Measurements from ENCODE around the gene SLIRP.
"Not testable (repeated sequence)": the region's sequence is repeated elsewhere in the genome, so short reads cannot be mapped to it uniquely, and the experiment has no call there.

Gene SLIRP

DNA sequence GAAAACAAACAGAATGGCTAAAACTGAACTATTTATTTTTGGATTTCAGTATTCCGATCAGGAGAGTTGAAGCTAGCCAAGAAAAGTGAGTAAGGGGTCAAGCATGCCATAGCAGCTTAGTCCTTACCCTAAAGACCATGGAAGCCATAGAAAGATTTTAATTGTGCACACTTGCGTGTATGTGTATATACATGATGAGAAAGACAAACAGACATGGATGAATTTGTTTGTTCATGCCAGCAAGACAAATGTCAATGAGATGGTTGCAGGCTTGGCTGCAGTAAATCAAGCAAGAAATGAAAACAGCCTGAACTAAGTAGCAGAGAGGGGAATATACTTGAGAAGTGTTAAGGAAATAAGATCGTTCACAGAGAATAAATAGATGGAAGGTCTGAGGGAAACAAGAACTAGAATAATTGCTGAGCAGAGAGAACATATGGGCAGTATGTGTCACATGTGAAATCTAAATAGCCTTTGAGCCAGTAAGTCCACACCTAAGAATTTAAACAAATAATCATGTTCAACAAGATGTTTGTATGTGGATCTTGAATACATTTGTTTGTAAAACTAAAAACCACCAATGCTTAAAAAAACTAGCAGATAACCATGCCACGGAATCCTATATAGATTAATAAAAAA, 38.3 kb downstream of the SLIRP start:
- no peak for DNase-seq (ENCODE audit: low spot score)

DNA sequence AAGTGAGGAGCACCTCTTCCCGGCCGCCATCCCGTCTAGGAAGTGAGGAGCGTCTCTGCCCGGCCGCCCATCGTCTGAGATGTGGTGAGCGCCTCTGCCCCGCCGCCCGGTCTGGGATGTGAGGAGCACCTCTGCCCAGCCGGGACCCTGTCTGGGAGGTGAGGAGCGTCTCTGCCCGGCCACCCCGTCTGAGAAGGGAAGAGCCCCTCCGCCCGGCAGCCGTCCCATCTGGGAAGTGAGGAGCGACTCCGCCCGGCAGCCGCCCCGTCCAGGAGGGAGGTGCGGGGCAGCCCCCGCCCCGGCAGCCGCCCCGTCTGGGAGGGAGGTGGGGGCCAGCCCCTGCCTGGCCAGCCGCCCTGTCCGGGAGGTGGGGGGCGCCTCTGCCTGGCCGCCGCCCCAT, 39.5 kb downstream of the SLIRP start:
- not testable (repeated sequence) for DNase-seq (ENCODE audit: low spot score)

DNA sequence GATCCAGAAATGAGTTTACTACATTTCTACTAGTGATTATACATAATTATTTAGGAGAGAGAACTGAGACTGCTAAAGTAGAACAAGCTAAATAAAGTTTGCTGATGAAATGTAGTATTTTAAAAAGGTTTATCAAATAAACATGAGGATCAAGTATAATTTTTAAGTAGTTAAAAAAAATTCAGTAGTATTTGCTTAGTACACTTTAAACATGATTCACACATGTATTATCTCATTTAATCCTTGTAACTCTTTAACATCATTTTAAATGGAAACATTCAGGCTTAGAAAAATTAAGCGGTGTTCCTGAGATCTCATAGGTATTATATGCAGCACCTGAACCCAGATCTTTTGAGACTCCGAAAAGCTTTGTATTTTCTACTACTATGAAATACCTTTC, 44.4 kb downstream of the SLIRP start:
- no peak for DNase-seq (ENCODE audit: low spot score)

DNA sequence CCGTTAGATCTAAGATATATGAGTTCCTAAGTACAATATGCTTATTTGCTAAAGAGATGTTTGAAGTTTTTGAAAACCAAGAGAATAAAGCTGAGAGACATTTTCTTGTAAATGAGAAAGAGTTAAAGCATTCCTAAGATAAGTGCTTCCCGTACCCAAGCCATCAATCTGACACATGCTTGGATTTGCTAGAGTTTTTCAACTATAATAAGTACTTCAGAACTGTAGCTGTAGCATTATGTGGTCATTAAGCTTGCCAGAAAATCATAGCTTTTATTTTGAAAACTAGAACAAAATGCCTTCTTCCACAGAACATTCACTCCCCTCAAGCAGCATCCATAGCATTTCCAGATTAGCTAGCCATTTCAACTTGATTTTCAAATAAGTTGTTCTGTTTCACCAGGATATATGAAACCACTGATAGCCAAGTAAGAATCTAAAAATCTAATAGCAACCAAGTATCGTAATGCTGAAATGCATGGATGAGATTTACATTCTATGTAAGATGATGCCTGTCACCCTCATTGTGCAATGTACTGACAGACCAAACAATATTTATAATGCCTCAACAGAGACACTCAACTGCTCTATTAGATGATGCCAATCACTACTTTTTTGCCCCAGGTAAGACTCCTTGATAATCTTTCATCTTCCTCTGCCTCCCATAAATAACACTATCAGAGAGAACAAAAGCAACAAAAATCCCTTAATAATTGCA, 45.1 kb downstream of the SLIRP start:
- DNase-seq (ENCODE audit: low spot score): no peak

DNA sequence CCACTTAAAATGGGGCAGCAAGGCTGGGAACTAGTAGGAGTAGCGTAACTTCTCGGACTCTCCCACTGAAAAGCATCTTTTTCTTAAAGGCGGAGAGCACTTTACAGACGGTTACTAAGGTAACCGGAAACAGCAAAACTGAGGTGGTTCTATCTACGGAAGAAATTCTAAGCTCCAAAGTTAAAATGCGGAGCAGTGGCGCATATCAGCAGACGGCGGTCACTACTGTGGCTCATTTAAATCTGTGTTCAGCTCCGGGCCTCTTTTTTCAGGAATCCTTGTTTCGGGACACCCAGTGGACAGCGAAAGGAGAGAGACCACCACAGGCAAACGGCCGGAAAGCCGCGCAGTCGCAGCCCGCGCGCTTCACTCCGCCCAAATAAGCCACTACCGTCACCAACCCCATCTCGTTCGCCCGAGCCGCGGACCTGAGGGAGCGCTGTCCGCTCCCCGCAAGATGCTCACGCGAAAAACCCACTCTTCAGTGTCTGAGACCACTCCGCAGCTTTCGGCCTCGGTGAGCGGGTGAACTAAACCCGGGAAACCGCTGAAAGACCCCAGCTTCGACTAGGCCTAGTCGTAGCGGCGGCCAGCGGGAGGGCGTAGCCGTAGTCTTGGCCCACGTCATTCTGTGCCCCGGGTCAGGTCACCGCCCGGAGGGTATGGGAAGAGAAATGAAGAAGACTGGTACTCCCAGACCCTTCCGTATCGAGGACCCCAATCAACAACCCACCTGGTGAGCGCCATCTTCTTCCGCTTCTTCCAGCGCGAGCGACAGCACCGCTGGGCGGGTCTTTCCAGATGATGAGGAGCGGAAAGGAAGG, 52.7 kb downstream of the SLIRP start, which contains the start of gene SNW1:
TSS of gene SNW1 (minus strand) at position 776 of the 824 bp plus-strand sequence. CDS start at position 747, 29 bp downstream.
- DNase-seq (ENCODE audit: low spot score): peak; percentile 50

DNA sequence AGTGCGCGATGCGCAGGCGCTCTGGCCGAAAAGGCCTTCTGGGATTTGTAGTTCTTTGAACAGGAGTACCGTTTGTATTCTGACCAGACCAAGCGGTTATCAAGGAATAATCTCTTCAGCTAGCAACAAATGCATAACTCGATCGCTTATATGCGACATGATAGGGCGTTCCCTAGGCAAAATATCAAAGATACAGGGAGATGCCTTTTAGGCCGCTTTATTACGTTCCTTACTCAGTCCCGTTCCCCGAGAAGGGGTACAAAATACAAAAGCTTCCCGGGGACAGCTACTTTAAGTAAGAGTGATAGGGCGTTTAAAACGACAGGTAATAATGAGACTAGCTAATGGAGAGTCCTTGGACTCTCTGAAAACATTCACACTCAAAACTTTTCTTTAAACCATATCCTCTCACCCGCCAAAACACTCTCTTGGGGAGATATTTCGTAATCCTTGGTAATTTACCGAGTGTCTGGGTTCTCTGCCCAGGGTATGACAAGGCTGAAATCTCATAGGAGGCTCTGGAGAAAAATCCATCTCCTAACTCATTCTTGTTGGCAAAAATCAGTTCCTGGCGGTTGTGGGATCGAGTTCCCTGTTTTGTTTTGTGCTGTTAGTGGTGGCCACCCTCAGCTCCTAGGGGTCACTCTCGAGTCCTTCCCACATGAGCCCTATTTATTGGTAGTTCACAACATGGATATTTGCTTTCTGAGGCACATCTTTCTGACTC, 53.5 kb downstream of the SLIRP start:
- peak; percentile 96 for DNase-seq (ENCODE audit: low spot score)

DNA sequence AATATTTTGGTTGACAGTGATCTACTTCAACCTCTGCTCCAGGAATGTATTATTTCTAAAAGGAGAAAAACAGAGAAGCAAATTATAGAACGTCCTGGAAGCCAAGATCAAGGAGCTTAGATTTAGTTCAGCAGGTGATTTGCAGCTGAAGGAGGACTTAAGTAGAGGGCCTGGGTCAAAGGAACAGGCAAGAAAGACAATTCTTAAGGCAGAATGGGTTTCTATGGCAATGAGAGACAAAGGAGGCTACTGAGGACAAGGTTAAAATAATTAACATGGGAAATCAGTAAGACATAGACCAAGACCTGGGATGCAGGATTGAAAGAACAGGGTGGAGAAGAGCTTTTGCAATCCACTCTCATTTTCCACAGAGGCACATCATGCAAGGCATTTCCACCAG, 55.4 kb downstream of the SLIRP start:
- DNase-seq (ENCODE audit: low spot score): no peak

DNA sequence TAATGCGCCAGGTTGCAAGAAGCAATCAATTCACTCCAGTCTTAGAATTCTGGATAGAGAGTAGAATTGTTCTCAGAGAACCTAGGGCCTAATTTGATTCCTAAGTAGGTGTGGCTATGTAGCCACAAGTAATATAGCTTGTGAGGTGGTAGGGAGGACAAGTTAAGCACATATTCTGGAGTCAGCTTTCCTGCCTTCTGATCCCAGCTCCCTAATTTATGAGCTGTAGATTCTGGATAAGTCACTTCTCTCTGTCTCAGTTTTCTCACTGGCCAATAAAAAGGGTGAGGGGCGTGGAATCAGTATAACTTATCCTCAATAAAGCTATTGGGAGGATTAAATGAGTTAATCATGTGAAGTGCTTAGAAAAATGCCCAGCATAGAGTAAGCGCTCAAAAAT, 56.1 kb downstream of the SLIRP start:
- DNase-seq (ENCODE audit: low spot score): no peak

Measured in LoVo (cell line).